IMR-90 (cell line): ENCODE results near the gene STRA8. TPM values are rescaled to one million over a fixed set of nuclear protein-coding genes. Genes with fewer than 3 reads are reported as not detected.
A peak's percentile ranks its signal among the peaks of the same experiment; 100 is the strongest.

Source experiments
- ATAC-seq: fragments of 200-7000 bp; cut with Tn5 transposase; 2 replicates; pipeline ENCODE4 v1.9.1; 2020; ENCODE audit warnings: low read depth, mild to moderate bottlenecking, moderate library complexity
- BruUV-seq: library from RNA; stranded (reverse); fragments of 400-500 nt; replicated peaks from 2 replicates; lab custom pipeline; 2021; lab: Mats Ljungman, UMichigan
- CTCF ChIA-PET: fragments of 300-600 bp; formaldehyde crosslinking; extraction: SDS; loops from one replicate; lab custom pipeline; 2021; ENCODE audit warnings: antibody characterized with exemption; lab: Yijun Ruan, JAX
- POLR2A ChIA-PET: fragments of 300-600 bp; sonication (Branson Sonifier 250); formaldehyde crosslinking; loops from one replicate; lab custom pipeline; 2022; ENCODE audit warnings: antibody characterized with exemption; ENCODE audit not compliant: unreplicated experiment; lab: Charles Lee
- DNase-seq: peaks from one replicate; pipeline ENCODE4 v3.0.0; 2013
- H2AFZ ChIP-seq: replicated peaks from 2 replicates; pipeline ENCODE3; 2013; ENCODE audit warnings: low read length, mild to moderate bottlenecking; ENCODE audit not compliant: poor library complexity
- H2AK5ac ChIP-seq: 2 replicates; pipeline ENCODE4 v1.6.1; 2013; ENCODE audit warnings: low read depth, low read length, inconsistent platforms
- H2AK9ac ChIP-seq: replicated peaks from 2 replicates; pipeline ENCODE3; 2013; ENCODE audit warnings: mild to moderate bottlenecking, low read depth, low read length, moderate library complexity; ENCODE audit not compliant: poor library complexity
- H2BK120ac ChIP-seq: 2 replicates; pipeline ENCODE4 v1.6.1; 2013; ENCODE audit warnings: low read depth, low read length, inconsistent platforms
- H2BK15ac ChIP-seq: 3 replicates; pipeline ENCODE4 v1.6.1; 2013; ENCODE audit warnings: low read depth, low read length, inconsistent platforms
- H2BK20ac ChIP-seq: 2 replicates; pipeline ENCODE4 v1.6.1; 2013; ENCODE audit warnings: low read depth, mild to moderate bottlenecking, inconsistent platforms, low read length, moderate library complexity
- H2BK5ac ChIP-seq: 2 replicates; pipeline ENCODE4 v1.6.1; 2013; ENCODE audit warnings: mild to moderate bottlenecking, low read depth, low read length, inconsistent platforms; ENCODE audit not compliant: poor library complexity, severe bottlenecking
- H3K14ac ChIP-seq: replicated peaks from 2 replicates; pipeline ENCODE4 v1.6.1; 2013; ENCODE audit warnings: low read depth, low read length, inconsistent platforms
- H3K18ac ChIP-seq: 2 replicates; pipeline ENCODE4 v1.6.1; 2013; ENCODE audit warnings: low read depth, low read length, control low read depth
- H3K23ac ChIP-seq: 2 replicates; pipeline ENCODE4 v1.6.1; 2013; ENCODE audit warnings: low read depth, low read length, inconsistent platforms
- H3K27ac ChIP-seq: 2 replicates; pipeline ENCODE4 v1.5.1; 2013; ENCODE audit warnings: mild to moderate bottlenecking, control low read depth, low read length; ENCODE audit not compliant: insufficient read depth
- H3K27me3 ChIP-seq: 2 replicates; pipeline ENCODE4 v1.6.1; 2013; ENCODE audit warnings: low read length; ENCODE audit not compliant: control insufficient read depth, insufficient read depth
- H3K36me3 ChIP-seq: 2 replicates; pipeline ENCODE4 v1.6.1; 2013; ENCODE audit warnings: low read length, mixed read lengths; ENCODE audit not compliant: control insufficient read depth, insufficient read depth
- H3K4ac ChIP-seq: 2 replicates; pipeline ENCODE4 v1.6.1; 2013; ENCODE audit warnings: low read depth, low read length, inconsistent platforms
- H3K4me1 ChIP-seq: 2 replicates; pipeline ENCODE4 v1.6.1; 2013; ENCODE audit warnings: low read length, mixed read lengths; ENCODE audit not compliant: control insufficient read depth, insufficient read depth
- H3K4me2 ChIP-seq: 2 replicates; pipeline ENCODE4 v1.6.1; 2013; ENCODE audit warnings: low read depth, mild to moderate bottlenecking, control low read depth, low read length, moderate library complexity
- H3K4me3 ChIP-seq: 2 replicates; pipeline ENCODE4 v1.5.1; 2013; ENCODE audit warnings: low read depth, mild to moderate bottlenecking, control low read depth, low read length, moderate library complexity; ENCODE audit not compliant: insufficient read depth
- H3K56ac ChIP-seq: 2 replicates; pipeline ENCODE4 v1.6.1; 2013; ENCODE audit warnings: low read length, inconsistent platforms; ENCODE audit not compliant: insufficient read depth; ENCODE audit errors: extremely low read depth
- H3K79me1 ChIP-seq, 2 experiments: 2 replicates each; pipeline ENCODE4 v1.6.1; 2013; ENCODE audit warnings: low read length in 2 of 2, inconsistent platforms in 1 of 2, low read depth in 1 of 2
- H3K9ac ChIP-seq: 2 replicates; pipeline ENCODE4 v1.6.1; 2013; ENCODE audit warnings: low read depth, low read length, control low read depth
- H3K9me1 ChIP-seq: 2 replicates; pipeline ENCODE4 v1.6.1; 2013; ENCODE audit warnings: low read length, inconsistent platforms; ENCODE audit not compliant: insufficient read depth
- H3K9me3 ChIP-seq: 2 replicates; pipeline ENCODE4 v1.6.1; 2013; ENCODE audit warnings: low read length; ENCODE audit not compliant: control insufficient read depth, insufficient read depth
- H4K20me1 ChIP-seq: 2 replicates; pipeline ENCODE4 v1.6.1; 2013; ENCODE audit warnings: low read length, inconsistent platforms; ENCODE audit not compliant: insufficient read depth
- H4K5ac ChIP-seq: 2 replicates; pipeline ENCODE4 v1.6.1; 2013; ENCODE audit warnings: mild to moderate bottlenecking, low read depth, low read length, control low read depth
- H4K8ac ChIP-seq, 2 experiments: 2 replicates each; pipeline ENCODE4 v1.6.1; 2013; ENCODE audit warnings: low read depth in 2 of 2, low read length in 2 of 2, control low read depth in 1 of 2, inconsistent platforms in 1 of 2
- H4K91ac ChIP-seq: 2 replicates; pipeline ENCODE4 v1.6.1; 2013; ENCODE audit warnings: low read depth, low read length, inconsistent platforms; ENCODE audit not compliant: insufficient read depth
- CEBPB ChIP-seq: IDR thresholded peaks from 2 replicates; pipeline ENCODE4 v1.6.1; 2012; ENCODE audit warnings: low read depth, low read length, improper control_type of control experiment
- FOS ChIP-seq: fragments of 150-350 bp; IDR thresholded peaks from 2 replicates; pipeline ENCODE4 v1.6.1; 2016; ENCODE audit warnings: low read depth, low read length
- MAZ ChIP-seq: IDR thresholded peaks from 2 replicates; pipeline ENCODE4 v1.6.1; 2012; ENCODE audit warnings: low read depth, mild to moderate bottlenecking, low read length, improper control_type of control experiment, moderate library complexity, borderline replicate concordance
- MXI1 ChIP-seq: IDR thresholded peaks from 2 replicates; pipeline ENCODE4 v1.6.1; 2012; ENCODE audit warnings: low read depth, mild to moderate bottlenecking, low read length, moderate library complexity, borderline replicate concordance
- NFE2L2 ChIP-seq: fragments of 150-350 bp; IDR thresholded peaks from 2 replicates; pipeline ENCODE4 v1.6.1; 2016; ENCODE audit warnings: low read depth, mild to moderate bottlenecking, low read length
- RFX5 ChIP-seq: IDR thresholded peaks from 2 replicates; pipeline ENCODE4 v1.8.0; 2012; ENCODE audit warnings: low read depth, mild to moderate bottlenecking, low read length, moderate library complexity
- USF2 ChIP-seq: fragments of 150-350 bp; IDR thresholded peaks from 2 replicates; pipeline ENCODE4 v1.6.1; 2017; ENCODE audit warnings: mild to moderate bottlenecking, antibody characterized with exemption, low read length, low read depth
- WGBS, 2 experiments: methylation state at CpG; one replicate each; pipeline versions ENCODE4 v1.1.5 to v1.1.7; 2013; ENCODE audit warnings: missing lambda C conversion rate in 2 of 2; ENCODE audit not compliant: insufficient read length in 1 of 2; ENCODE audit errors: extremely low coverage in 2 of 2; 5-methylcytosine and 5-hydroxymethylcytosine counted together
- dilution Hi-C: fragments of 300-500 bp; cut with HindIII; formaldehyde crosslinking; loops from one replicate; pipeline ENCODE4 v1.14.3; 2018; ENCODE audit warnings: low sequenced_read_pairs; ENCODE audit not compliant: unreplicated experiment
- in situ Hi-C: fragments of 300-500 bp; cut with MboI; formaldehyde crosslinking; loops from 3 replicates; pipeline ENCODE4 v1.14.3; 2019; ENCODE audit warnings: low sequenced_read_pairs, inconsistent platforms, mixed read lengths
- intact Hi-C: fragments of 100-400 bp; cut with micrococcal nuclease; formaldehyde crosslinking; loops from 2 replicates; pipeline ENCODE4 v1.10.0; 2022
- polyA plus RNA-seq, 3 experiments: library from polyadenylated mRNA; depleted of rRNA; stranded (reverse); fragments of >200 nt; gene quantifications; 2 replicates each; pipeline ENCODE4 v1.2.3, GENCODE V29; 2012; ENCODE audit warnings: low replicate concordance in 1 of 3
- total RNA-seq: library from RNA; depleted of rRNA; stranded (reverse); fragments of >200 nt; gene quantifications from 2 replicates; pipeline ENCODE4 v1.2.3, GENCODE V29; 2012

STRA8 gene
- total and polyA plus RNA-seq, 2 of the 4 experiments (the other 2 are of a cell fraction): not detected

DNA sequence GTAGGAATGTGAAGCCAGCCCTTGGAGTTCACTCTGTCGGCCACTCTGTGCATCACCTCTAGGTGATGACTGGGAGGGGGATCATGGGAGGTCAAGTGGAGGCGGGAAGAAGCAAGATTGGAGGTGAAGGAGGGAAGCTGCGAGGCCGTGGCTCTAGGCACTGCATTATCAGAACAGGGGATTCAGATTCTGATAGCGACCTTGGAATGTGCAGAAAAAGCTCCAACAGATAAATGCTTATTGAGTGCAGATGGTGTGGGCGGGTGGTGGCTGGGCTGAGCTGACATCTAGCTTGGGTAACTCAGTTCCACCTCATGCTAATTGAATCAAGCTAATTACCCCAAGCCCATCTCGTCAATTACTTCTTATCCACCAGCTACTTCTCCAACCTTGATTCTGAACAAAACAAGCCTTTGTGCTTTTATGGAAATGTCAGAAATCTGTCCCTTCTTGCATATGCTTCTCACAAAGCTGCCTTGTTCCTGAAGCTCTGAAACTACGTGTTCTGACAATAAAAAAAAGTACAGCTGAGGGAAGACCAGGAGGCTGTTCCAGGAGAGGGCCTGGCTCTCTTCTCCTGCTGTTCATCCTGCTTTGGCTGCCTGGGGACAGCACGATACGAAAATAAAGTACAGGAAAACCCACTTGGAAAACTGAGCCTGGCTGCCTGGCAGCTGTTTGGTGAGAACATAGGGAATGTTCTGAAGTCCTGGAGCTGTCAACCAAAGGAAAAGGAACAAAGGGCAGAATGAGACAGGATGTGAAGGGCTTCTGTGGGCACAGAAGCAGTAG lies 27.5 kb downstream of the STRA8 start:
- dilution Hi-C loops: no loop called here
- H3K18ac ChIP-seq: no peak overlapping the region
- peaks cover 2% of the 10 kb centered on the region for H3K4me1 ChIP-seq
- no peak overlapping the region for H2BK15ac ChIP-seq
- peak; percentile 11 for DNase-seq
- no peak overlapping the region for H2AK9ac ChIP-seq
- H3K36me3 ChIP-seq: no peaks in the 10 kb centered on the region
- ATAC-seq: peak; percentile 51
- no peak overlapping the region for H2AFZ ChIP-seq
- H2AK5ac ChIP-seq: no peak overlapping the region
- peaks cover 14% of the 10 kb centered on the region for H3K27me3 ChIP-seq
- intact Hi-C loops: no loop called here
- no peaks in the 10 kb centered on the region for H3K9me1 ChIP-seq
- BruUV-seq: no TSS peak
- H3K27ac ChIP-seq: no peak overlapping the region
- H3K56ac ChIP-seq: no peak overlapping the region
- no peak overlapping the region for H2BK5ac ChIP-seq
- H4K5ac ChIP-seq: no peak overlapping the region
- no peak overlapping the region for H4K8ac ChIP-seq
- ChIA-PET POLR2A (no interaction called here), CTCF (interaction anchor here (1.2 kb wide), 1 partner anchor 13 kb away, joined by 9 read pairs; no protein-coding TSS in a partner anchor)
- H3K4ac ChIP-seq: no peak overlapping the region
- H2BK120ac ChIP-seq: no peak overlapping the region
- no peak overlapping the region for H3K4me3 ChIP-seq
- H4K20me1 ChIP-seq: no peaks in the 10 kb centered on the region
- TF ChIP-seq NFE2L2: no peak
- TF ChIP-seq RFX5: no peak
- no peak for TF ChIP-seq MXI1
- no peak for TF ChIP-seq MAZ
- no peak for TF ChIP-seq CEBPB
- no peak for TF ChIP-seq FOS
- TF ChIP-seq USF2: no peak
- no peak overlapping the region for H3K14ac ChIP-seq
- WGBS, 2 experiments: 29% methylated on average over 3 of the region's 10 CpGs; no CpG with 5 or more reads in 1 of the 2 experiments
- in situ Hi-C loops: loop anchor here (10.0 to 25.0 kb wide), 2 partner anchors 576 to 751 kb away; no protein-coding TSS in a partner anchor
- no peak overlapping the region for H2BK20ac ChIP-seq
- H3K4me2 ChIP-seq: no peak overlapping the region
- H3K9ac ChIP-seq: no peak overlapping the region
- no peaks in the 10 kb centered on the region for H3K79me1 ChIP-seq
- H4K91ac ChIP-seq: no peak overlapping the region
- peaks cover 5% of the 10 kb centered on the region; the same call in 1 of the 2 replicates for H3K9me3 ChIP-seq
- no peak overlapping the region for H3K23ac ChIP-seq
